ENCODE measurements around the gene DUSP12. TPM values are rescaled to one million over a fixed set of nuclear protein-coding genes. Genes with fewer than 3 reads are reported as not detected.

Gene DUSP12
- total RNA-seq, 4 donors from 2014 or later = 7.7 to 23.1 (median 16.3) TPM

- no peaks in the 10 kb centered on the region for H3K4me1 ChIP-seq
- no peak for TF ChIP-seq POLR2A (IDR thresholded peaks at IDR 0.05)
- TF ChIP-seq, protein P1, sequence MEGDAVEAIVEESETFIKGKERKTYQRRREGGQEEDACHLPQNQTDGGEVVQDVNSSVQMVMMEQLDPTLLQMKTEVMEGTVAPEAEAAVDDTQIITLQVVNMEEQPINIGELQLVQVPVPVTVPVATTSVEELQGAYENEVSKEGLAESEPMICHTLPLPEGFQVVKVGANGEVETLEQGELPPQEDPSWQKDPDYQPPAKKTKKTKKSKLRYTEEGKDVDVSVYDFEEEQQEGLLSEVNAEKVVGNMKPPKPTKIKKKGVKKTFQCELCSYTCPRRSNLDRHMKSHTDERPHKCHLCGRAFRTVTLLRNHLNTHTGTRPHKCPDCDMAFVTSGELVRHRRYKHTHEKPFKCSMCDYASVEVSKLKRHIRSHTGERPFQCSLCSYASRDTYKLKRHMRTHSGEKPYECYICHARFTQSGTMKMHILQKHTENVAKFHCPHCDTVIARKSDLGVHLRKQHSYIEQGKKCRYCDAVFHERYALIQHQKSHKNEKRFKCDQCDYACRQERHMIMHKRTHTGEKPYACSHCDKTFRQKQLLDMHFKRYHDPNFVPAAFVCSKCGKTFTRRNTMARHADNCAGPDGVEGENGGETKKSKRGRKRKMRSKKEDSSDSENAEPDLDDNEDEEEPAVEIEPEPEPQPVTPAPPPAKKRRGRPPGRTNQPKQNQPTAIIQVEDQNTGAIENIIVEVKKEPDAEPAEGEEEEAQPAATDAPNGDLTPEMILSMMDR (IDR thresholded peaks at IDR 0.05) = no peak
- H3K27me3 ChIP-seq = no peaks in the 10 kb centered on the region
- no peak overlapping the region for H3K27ac ChIP-seq
- peaks cover 0 to 78% (median 0%) of the 10 kb centered on the region in 3 donors for H3K36me3 ChIP-seq
- DNase-seq = no peak
- H3K4me3 ChIP-seq = no peak overlapping the region
- no peaks in the 10 kb centered on the region for H3K9me3 ChIP-seq
These were observed 41.2 kb downstream of the DUSP12 start for GRCh38 chr1:161790587-161791317.

- H3K36me3 ChIP-seq = peaks cover 0 to 71% (median 0%) of the 10 kb centered on the region in 3 donors
- no peak overlapping the region for H3K27ac ChIP-seq
These were observed 42.5 kb downstream of the DUSP12 start for GRCh38 chr1:161791904-161792655.

GRCh38 chr1:161792740-161793139 lies 43.2 kb downstream of the DUSP12 start:
- no peaks in the 10 kb centered on the region for H3K9me3 ChIP-seq
- H3K36me3 ChIP-seq = peaks cover 0 to 69% (median 0%) of the 10 kb centered on the region in 3 donors
- no peaks in the 10 kb centered on the region for H3K27me3 ChIP-seq
- no peak overlapping the region for H3K27ac ChIP-seq
- H3K4me3 ChIP-seq = no peak overlapping the region
- no peaks in the 10 kb centered on the region for H3K4me1 ChIP-seq
- DNase-seq = no peak
- TF ChIP-seq POLR2A (IDR thresholded peaks at IDR 0.05) = no peak
- TF ChIP-seq, protein P1 (IDR thresholded peaks at IDR 0.05) = peak; percentile 11 to 75 (median 57)

More at GRCh38 chr1:161791904-161792655, 42.5 kb downstream of the DUSP12 start:
- DNase-seq = no peak
- Histone ChIP-seq H3K27me3 (no peaks in the 10 kb centered on the region), H3K4me1 (no peaks in the 10 kb centered on the region), H3K9me3 (no peaks in the 10 kb centered on the region), H3K4me3 (no peak overlapping the region)
- TF ChIP-seq, protein P1 (IDR thresholded peaks at IDR 0.05) = no peak
- TF ChIP-seq POLR2A (IDR thresholded peaks at IDR 0.05) = no peak

- H3K27ac ChIP-seq = no peak overlapping the region
- peaks cover 0 to 56% (median 0%) of the 10 kb centered on the region in 3 donors for H3K36me3 ChIP-seq
- H3K4me3 ChIP-seq = no peak overlapping the region
- no peaks in the 10 kb centered on the region for H3K9me3 ChIP-seq
- H3K4me1 ChIP-seq = no peaks in the 10 kb centered on the region
- no peak for DNase-seq
- no peaks in the 10 kb centered on the region for H3K27me3 ChIP-seq
- TF ChIP-seq, protein P1 (IDR thresholded peaks at IDR 0.05) = no peak
- no peak for TF ChIP-seq POLR2A (IDR thresholded peaks at IDR 0.05)
These were observed 50.2 kb downstream of the DUSP12 start for GRCh38 chr1:161799792-161800191.

DNA sequence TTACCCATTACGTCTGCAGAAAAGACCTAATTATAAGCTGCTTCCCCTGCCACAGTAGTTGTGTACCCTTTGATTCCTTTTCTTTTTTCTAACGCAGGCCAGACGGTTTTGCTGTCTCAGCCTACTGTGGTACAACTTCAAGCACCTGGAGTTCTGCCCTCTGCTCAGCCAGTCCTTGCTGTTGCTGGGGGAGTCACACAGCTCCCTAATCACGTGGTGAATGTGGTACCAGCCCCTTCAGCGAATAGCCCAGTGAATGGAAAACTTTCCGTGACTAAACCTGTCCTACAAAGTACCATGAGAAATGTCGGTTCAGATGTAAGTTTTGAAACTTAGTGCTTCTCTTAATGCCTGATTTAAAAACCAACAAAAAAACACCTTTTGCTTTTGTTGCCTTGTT lies 52.4 kb downstream of the DUSP12 start:
- Histone ChIP-seq H3K27ac (no peak overlapping the region), H3K4me1 (no peaks in the 10 kb centered on the region), H3K27me3 (no peaks in the 10 kb centered on the region), H3K36me3 (peaks cover 0 to 41% (median 0%) of the 10 kb centered on the region in 3 donors), H3K9me3 (no peaks in the 10 kb centered on the region), H3K4me3 (no peak overlapping the region)
- TF ChIP-seq POLR2A (IDR thresholded peaks at IDR 0.05) = no peak
- TF ChIP-seq, protein P1 (IDR thresholded peaks at IDR 0.05) = no peak
- DNase-seq = no peak

All from Peyer's patch (tissue), 4 donors.